ENCODE measurements around the gene TRERF1.

Gene TRERF1

GRCh38 chr6:42368181-42368580 lies 83.5 kb downstream of the TRERF1 start:
- no peak for TF ChIP-seq CTCF (IDR thresholded peaks at IDR 0.05)
- DNase-seq (ENCODE audit: low spot score) = no peak
- Histone ChIP-seq H3K27ac (no peak overlapping the region), H3K4me3 (no peak overlapping the region)

GRCh38 chr6:42367353-42368011 lies 84.2 kb downstream of the TRERF1 start:
- no peak for DNase-seq (ENCODE audit: low spot score)
- Histone ChIP-seq H3K27ac (no peak overlapping the region), H3K4me3 (no peak overlapping the region)
- no peak for TF ChIP-seq CTCF (IDR thresholded peaks at IDR 0.05)

DNA sequence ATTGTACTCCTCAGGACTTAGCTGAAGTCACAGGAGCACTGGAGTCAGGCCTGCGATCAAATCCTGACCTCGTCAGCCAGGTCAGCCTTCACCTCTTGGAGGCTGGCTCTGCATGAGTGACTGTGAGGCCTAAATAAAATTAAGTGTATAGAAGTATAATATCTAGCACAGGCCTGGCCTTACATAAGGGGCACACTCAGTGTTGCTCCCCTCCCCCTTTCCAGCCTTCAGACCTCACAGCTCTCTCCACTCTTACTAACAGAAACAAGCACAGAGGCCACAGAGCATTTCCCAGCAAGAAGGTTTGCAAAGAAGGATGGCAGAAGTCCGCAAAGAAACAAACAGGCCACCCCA lies 84.8 kb downstream of the TRERF1 start:
- DNase-seq (ENCODE audit: low spot score) = no peak
- H3K4me3 ChIP-seq = no peak overlapping the region
- no peak for TF ChIP-seq CTCF (IDR thresholded peaks at IDR 0.05)
- H3K27ac ChIP-seq = no peak overlapping the region

DNA sequence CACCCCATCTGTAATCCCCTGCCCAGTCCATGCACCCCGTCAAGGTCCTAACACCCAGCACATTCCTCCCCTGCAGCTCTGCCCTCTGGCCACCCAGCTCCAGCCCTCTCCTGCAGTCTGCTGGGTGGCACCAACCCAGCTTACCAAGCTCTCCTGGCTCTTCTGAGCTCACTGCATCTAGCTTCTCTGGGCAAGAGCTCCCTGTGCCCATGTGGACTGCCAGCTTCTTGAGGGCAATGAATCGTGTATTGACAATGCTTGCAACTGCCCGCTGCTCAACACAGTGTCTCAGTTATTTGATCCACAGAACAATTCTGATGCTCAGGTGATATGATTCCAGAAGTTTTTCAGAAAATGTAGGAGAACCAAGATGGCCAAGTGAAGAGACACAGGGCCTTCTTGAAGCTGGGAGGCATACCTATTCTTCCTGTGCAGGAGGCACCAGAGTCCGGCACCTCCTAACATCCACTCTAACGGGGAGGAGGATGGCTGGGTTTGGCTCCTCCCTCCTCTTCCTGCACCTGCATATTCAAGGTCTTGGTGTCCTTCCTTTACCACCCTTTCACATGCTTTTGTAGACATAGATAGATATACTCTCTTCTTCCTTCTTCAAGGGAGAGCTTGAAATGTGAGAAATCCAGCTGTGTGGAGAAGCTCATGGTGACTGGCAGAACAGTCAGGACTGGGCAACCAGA lies 85.6 kb downstream of the TRERF1 start:
- DNase-seq (ENCODE audit: low spot score) = no peak
- TF ChIP-seq CTCF (IDR thresholded peaks at IDR 0.05) = no peak
- Histone ChIP-seq H3K4me3 (no peak overlapping the region), H3K27ac (no peak overlapping the region)

DNA sequence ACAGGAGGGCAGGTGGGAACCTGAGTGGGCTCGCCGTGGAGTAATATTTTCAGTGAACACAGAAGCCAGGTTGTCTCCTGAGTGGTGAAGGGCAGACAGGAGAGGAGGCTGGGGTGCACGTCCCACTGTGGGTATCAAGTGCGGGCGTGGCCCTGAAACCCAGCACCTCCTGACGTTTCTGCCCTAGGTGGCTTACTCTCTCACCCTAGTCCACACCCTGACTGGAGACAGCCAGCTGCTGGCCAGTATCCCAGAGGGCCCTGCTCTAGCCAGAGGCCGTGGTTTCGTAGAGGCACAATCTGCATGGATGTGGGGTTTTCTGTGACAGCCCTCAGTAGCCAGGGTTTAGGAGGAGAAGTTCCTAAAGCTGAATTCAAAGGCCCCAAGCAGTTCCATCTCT lies 86.7 kb downstream of the TRERF1 start:
- H3K27ac ChIP-seq = no peak overlapping the region
- no peak for DNase-seq (ENCODE audit: low spot score)
- no peak for TF ChIP-seq CTCF (IDR thresholded peaks at IDR 0.05)
- no peak overlapping the region for H3K4me3 ChIP-seq

DNA sequence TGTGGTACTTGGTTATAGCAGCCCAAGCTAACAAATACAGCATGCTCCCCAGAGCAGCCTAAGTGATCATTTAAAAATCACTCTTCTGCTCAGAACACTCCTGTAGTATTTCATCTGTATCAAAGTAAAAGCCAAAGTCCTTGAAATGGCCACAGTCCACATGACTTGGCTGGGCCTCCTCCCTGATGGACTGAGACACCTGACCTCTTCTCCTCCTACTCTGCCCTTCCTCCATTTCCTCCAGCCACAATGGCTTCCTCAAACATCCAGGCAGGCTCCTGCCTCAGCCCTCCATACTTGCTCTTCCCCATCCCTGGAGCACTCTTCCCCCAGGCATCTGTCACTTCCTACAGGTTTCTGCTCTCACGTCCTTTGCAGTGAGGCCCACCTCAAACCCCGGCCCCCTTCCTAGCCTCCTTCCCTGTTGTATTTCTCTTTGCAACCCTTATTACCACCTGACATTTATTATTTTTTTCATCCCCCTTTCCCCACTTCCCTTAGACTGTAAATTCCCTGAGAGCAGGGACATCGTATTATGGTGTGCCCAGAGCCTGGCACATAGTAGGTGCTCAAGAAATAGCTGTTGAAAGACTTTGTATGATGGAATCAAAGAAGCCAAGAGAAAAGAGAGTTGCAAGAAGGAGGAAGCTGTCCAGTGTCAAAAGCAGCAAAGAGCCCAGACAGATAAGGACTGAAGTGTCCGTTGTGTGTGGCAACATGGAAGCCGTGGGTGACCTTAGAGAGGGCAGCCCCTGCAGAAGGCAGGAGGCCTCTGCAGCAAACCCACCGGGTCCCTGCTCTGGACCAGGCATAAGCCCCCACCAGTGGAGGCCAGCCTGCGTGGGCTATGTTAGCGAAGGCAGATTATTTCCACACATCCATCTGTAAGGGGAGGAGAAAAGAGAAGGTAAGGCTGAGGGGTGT lies 87.5 kb downstream of the TRERF1 start:
- no peak overlapping the region for H3K4me3 ChIP-seq
- no peak for TF ChIP-seq CTCF (IDR thresholded peaks at IDR 0.05)
- no peak overlapping the region for H3K27ac ChIP-seq
- no peak for DNase-seq (ENCODE audit: low spot score)
